AG10803 (cell line): Measurements from ENCODE around the gene C4orf33.
"Not testable (repeated sequence)": the region's sequence is repeated elsewhere in the genome, so short reads cannot be mapped to it uniquely, and the experiment has no call there.

ENCODE experiments used
- DNase-seq: peaks from one replicate; pipeline ENCODE4 v3.0.0; 2010; ENCODE audit warnings: low read depth
- H3K4me3 ChIP-seq: 2 replicates; pipeline ENCODE4 v1.5.1; 2011; ENCODE audit warnings: mild to moderate bottlenecking, low read length, control low read depth
- CTCF ChIP-seq: conservative IDR thresholded peaks from 2 replicates; pipeline ENCODE4 v1.5.1; 2011; ENCODE audit warnings: mild to moderate bottlenecking, low read length, control low read depth, inconsistent platforms

The C4orf33 gene

GRCh38 chr4:129098531-129099001, 2.6 kb downstream of the C4orf33 start:
- no peak for DNase-seq
- no peak overlapping the region for H3K4me3 ChIP-seq
- no peak for TF ChIP-seq CTCF

- DNase-seq = no peak
- no peak for TF ChIP-seq CTCF
- no peak overlapping the region for H3K4me3 ChIP-seq
Observed at GRCh38 chr4:129109965-129110824, 14.2 kb downstream of the C4orf33 start.

GRCh38 chr4:129110931-129111330, 15.0 kb downstream of the C4orf33 start:
- H3K4me3 ChIP-seq = no peak overlapping the region
- DNase-seq = no peak
- TF ChIP-seq CTCF = no peak

- H3K4me3 ChIP-seq = no peak overlapping the region
- TF ChIP-seq CTCF = no peak
- no peak for DNase-seq
Observed at GRCh38 chr4:129111919-129112318, 16.0 kb downstream of the C4orf33 start.

- TF ChIP-seq CTCF = no peak
- DNase-seq = no peak
- no peak overlapping the region for H3K4me3 ChIP-seq
Observed at GRCh38 chr4:129113434-129113833, 17.5 kb downstream of the C4orf33 start.

GRCh38 chr4:129113919-129114318, 18.0 kb downstream of the C4orf33 start:
- DNase-seq = no peak
- no peak for TF ChIP-seq CTCF
- H3K4me3 ChIP-seq = no peak overlapping the region

- no peak overlapping the region for H3K4me3 ChIP-seq
- no peak for TF ChIP-seq CTCF
- DNase-seq = no peak
Observed at GRCh38 chr4:129117705-129118104, 21.8 kb downstream of the C4orf33 start.

- not testable (repeated sequence) for DNase-seq, H3K4me3 ChIP-seq
Observed at GRCh38 chr4:129126614-129127013, 30.7 kb downstream of the C4orf33 start.
